Stimulated activated CD8-positive, alpha-beta memory T cell treated with anti-CD3 and anti-CD28 coated beads, Interleukin-4, amount 100 ng/mL, for 1 hour (primary cell): Measurements from ENCODE around the gene C5.
"Not testable (repeated sequence)": the region's sequence is repeated elsewhere in the genome, so short reads cannot be mapped to it uniquely, and the experiment has no call there.

Experiments
- DNase-seq, 2 donors: peaks; one replicate each; pipeline ENCODE4 v3.0.0-alpha.2; 2020; ENCODE audit warnings: low read depth in 2 of 2, low spot score in 1 of 2

C5 gene

GRCh38 chr9:121048618-121049017, 1.5 kb downstream of the C5 start:
- DNase-seq, result no peak

GRCh38 chr9:121048175-121048574, 1.9 kb downstream of the C5 start:
- no peak for DNase-seq

- no peak for DNase-seq
Measured at GRCh38 chr9:121038804-121039203, 11.3 kb downstream of the C5 start.

GRCh38 chr9:121038362-121038761, 11.7 kb downstream of the C5 start:
- no peak for DNase-seq

DNA sequence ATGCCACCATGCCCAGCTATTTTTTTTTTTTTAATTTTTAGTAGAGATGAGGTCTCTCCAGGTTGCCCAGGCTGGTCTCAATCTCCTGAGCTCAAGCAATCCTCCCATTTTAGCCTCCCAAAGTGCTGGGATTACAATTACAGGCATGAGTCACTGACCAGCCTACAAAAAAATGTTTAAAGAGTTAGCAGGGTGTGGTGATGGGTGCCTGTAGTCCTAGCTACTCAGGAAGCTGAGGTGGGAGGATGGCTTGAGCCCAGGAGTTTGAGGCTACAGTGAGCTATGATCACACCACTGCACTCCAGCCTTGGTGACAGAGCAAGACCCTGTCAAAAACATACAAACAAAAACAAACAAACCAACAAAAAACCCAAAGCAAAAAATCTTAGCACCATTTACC, 14.4 kb downstream of the C5 start:
- not testable (repeated sequence) for DNase-seq

DNA sequence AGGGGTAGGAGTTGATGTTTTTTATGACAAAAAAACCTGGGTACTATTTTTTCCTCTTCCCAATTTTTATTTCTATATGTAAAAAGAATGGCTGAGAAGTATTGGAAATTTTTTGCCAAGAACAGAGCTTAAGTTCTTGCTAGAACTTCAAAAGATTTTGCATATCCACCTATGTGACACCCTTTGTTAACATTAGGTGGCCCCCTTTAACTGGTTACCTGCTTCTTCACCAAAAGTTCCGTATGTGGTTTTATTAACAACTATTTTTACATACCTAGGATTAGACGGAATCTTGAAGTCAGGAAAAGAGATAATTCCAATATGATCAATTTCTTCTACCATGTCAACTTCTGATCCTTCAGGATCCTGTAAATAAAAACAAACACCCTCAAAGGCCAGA, 15.5 kb downstream of the C5 start:
- no peak for DNase-seq

GRCh38 chr9:121029469-121029868, 20.6 kb downstream of the C5 start:
- no peak for DNase-seq

- DNase-seq, result not testable (repeated sequence)
Measured at GRCh38 chr9:121028285-121028684, 21.8 kb downstream of the C5 start.

GRCh38 chr9:121026768-121027167, 23.3 kb downstream of the C5 start:
- no peak for DNase-seq

DNA sequence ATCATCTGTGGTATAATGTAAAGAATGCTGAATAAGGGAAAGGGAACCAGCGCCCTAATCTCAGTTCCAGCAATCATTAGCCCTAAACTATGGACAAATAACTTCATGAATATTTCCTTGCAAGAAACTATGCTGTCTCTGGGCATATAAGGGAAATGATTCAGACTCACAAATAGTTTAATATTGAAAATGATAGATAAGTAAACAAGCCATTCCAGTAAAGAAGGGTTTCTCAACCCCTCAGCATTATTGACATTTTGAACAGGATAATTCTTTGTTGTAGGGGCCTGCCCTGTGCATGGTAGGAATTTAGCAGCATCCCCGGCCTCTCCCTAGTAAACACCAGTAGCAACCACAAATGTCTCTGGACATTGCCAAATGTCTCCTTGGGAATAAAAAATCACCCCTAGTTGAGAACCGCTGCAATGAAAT, 23.8 kb downstream of the C5 start:
- DNase-seq, result no peak

DNA sequence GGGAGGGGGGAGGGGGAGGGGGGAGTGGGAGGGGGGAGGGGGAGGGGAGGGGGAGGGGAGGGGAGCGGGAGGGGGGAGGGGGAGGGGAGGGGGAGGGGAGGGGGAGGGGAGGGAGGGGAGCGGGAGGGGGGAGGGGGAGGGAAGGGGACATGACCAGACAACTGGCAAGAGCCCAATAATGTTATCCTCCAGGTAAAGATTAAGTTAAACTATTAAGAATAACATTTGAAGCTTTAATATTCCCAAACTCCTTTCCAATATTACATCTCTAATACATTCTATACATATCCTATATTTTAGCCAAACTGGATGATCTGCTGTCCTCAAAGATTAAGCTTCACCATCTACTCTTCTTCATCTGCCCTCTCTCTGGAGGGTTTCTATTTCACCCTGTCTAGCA, 25.8 kb downstream of the C5 start:
- no peak for DNase-seq

DNA sequence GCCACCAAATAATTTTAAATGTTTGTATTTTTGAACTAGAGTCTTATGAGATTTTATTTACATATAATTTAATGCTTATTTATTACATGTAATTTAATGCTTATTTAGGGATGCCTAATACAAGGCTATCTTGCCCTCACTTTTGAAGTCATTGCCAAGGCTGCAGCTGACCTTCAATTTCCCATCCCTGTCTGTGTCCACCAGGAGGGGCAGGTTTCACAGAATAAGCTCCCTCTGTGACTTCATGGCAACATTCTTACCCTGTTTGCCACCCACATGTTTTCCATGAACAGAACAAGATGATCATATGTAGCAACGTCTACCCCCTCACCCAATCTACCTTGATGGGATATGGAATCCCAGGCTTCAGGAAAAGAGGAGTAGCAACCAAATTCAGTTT, 27.0 kb downstream of the C5 start:
- DNase-seq, result no peak

GRCh38 chr9:121021301-121021700, 28.8 kb downstream of the C5 start:
- no peak for DNase-seq

DNA sequence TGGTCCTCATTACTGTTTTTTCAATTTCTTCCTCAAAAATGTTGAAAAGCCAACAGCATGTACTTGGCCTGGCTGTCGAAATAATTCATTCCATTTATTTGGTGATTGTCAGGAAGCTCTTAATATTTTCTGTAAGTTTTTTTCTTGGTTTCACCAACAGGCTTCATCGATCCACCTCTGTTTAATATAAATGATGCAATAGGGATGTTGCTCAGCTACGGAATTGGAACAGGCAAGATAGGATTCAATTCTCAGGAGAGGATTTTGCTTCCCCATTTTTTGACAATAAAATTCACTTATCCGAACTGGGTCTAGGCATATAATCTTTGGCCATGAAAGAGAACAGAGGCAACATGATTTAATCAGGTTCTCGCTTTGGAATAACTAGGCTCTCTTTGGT, 30.8 kb downstream of the C5 start:
- DNase-seq, result no peak

GRCh38 chr9:121013911-121014310, 36.2 kb downstream of the C5 start:
- no peak for DNase-seq

GRCh38 chr9:121009650-121010049, 40.4 kb downstream of the C5 start:
- no peak for DNase-seq

- DNase-seq, result no peak
Measured at GRCh38 chr9:120999317-120999716, 50.8 kb downstream of the C5 start.

GRCh38 chr9:120998111-120998510, 52.0 kb downstream of the C5 start:
- DNase-seq, result no peak

GRCh38 chr9:120997502-120997901, 52.6 kb downstream of the C5 start:
- no peak for DNase-seq

DNA sequence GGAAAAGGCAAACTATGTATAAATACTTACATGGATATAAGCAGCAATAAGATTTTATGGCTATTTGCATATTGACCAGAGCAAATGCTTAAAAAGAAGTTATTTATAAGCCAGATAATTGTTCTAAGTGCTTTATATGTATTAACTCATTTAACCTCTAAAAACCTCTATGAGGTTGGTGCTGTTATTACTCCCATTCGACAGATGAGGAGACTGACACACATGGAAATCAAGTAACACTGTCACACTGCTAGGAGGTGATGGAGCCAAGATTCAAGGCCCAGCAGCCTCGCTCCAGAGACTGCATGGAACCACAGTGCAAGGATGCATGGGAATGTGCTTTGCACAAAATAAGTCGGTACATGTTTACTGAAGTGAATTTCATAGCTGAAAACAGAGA, 53.7 kb downstream of the C5 start:
- DNase-seq, result no peak

- no peak for DNase-seq
Measured at GRCh38 chr9:120989065-120989464, 61.0 kb downstream of the C5 start.

DNA sequence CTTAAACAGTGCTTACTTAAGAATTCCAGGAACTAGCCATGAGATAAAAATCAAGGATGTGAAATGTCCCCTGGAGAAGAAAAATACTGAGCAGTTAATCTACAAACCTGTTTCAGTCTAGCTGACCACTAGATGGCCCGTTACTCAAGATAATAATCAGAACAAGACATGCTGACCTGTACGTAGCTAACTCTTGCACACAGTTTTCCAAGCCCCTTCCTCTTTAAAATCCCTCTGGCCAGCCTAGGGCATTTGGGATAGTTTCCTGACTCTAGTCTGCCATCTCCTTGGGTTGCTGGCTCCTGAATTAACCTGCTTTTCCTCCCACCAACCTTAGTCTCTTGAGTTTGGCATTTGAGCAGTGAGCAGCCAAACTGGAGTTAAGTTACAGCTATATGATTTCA, 64.3 kb downstream of the C5 start:
- no peak for DNase-seq

DNA sequence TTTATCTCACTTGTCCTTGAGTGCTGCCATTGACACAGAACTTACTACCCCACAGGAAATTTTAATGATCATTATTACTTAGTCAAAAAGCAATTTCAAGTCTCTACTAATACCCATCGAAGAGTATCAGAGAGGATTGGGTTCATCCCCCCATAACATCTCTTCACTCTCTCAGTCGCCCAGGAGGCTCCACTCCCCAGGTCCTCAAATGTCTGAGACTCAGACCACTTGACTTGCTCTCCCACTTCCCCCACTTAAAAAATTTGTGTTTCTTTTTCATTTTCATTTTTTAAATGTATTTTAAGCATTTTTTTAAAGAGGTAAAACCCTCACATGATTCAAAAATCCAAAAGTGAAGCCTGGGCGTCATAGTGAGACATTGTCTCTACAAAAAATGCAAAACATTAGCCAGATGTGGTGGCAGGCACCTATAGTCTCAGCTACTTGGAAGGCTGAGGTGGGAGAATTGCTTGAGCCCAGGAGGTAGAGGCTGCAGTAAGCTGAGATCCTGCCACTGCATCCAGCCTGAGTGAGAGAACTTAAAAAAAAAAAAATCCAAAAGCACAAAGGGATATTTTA, 66.7 kb downstream of the C5 start:
- no peak for DNase-seq

- no peak for DNase-seq
Measured at GRCh38 chr9:120982836-120983235, 67.2 kb downstream of the C5 start.
